B cell (primary cell): ENCODE measurements around the gene TENM4. TPM values are rescaled to one million over a fixed set of nuclear protein-coding genes. Genes with fewer than 3 reads are reported as not detected.

Source experiments
- ATAC-seq: fragments of 200-7000 bp; cut with Tn5 transposase; one replicate; pipeline ENCODE4 v1.10.0; 2021; ENCODE audit warnings: low read depth, mild to moderate bottlenecking, moderate number of reproducible peaks, moderate library complexity
- CTCF ChIA-PET: fragments of 350-600 bp; sonication (Branson Sonifier 250); formaldehyde crosslinking; loops from one replicate; lab custom pipeline; 2021; ENCODE audit warnings: antibody characterized with exemption, inconsistent platforms; lab: Charles Lee
- POLR2A ChIA-PET: fragments of 350-600 bp; sonication (Branson Sonifier 250); formaldehyde crosslinking; loops from one replicate; lab custom pipeline; 2021; ENCODE audit warnings: antibody characterized with exemption; lab: Charles Lee
- DNase-seq: peaks from one replicate; pipeline ENCODE4 v3.0.0; 2013
- H2AFZ ChIP-seq: 2 replicates; pipeline ENCODE4 v1.6.1; 2012; ENCODE audit warnings: mild to moderate bottlenecking, low read depth, low read length; ENCODE audit not compliant: insufficient read depth, poor library complexity, severe bottlenecking
- H3K27ac ChIP-seq, 2 donors: 1 replicate in 1 of 2; 2 replicates in 1 of 2; pipeline ENCODE4 v1.5.1; 2012 to 2013; ENCODE audit warnings: low read length in 2 of 2, mild to moderate bottlenecking in 2 of 2, moderate library complexity in 1 of 2
- H3K27me3 ChIP-seq, 4 experiments: fragments of 200-600 bp in 1 of 4; sonication (generic) in 1 of 4; replicated peaks in 1 of 4; 1 replicate in 2 of 4; 2 replicates in 2 of 4; pipeline versions ENCODE4 v1.6.1 to v1.7.0; 2013 to 2016; ENCODE audit warnings: low read length in 3 of 4, mild to moderate bottlenecking in 2 of 4, mixed read lengths in 1 of 4, moderate library complexity in 1 of 4; ENCODE audit not compliant: insufficient read depth in 4 of 4, control insufficient read depth in 3 of 4; ENCODE audit errors: control extremely low read depth in 1 of 4
- H3K36me3 ChIP-seq, 2 experiments: replicated peaks in 1 of 2; 1 replicate in 1 of 2; 2 replicates in 1 of 2; pipeline versions ENCODE4 v1.6.1 to v1.7.1; 2013; ENCODE audit warnings: low read length in 1 of 2; ENCODE audit not compliant: insufficient read depth in 2 of 2, control insufficient read depth in 1 of 2; ENCODE audit errors: control extremely low read depth in 1 of 2, extremely low read depth in 1 of 2
- H3K4me1 ChIP-seq, 2 donors: fragments of 200-600 bp in 1 of 2; sonication (generic) in 1 of 2; 1 replicate in 1 of 2; 2 replicates in 1 of 2; pipeline versions ENCODE4 v1.5.1 to v1.6.1; 2013 to 2017; ENCODE audit warnings: low read length in 2 of 2; ENCODE audit not compliant: control insufficient read depth in 2 of 2, insufficient read depth in 2 of 2
- H3K4me2 ChIP-seq: replicated peaks from 2 replicates; pipeline ENCODE3; 2012; ENCODE audit warnings: mild to moderate bottlenecking, low read depth, low read length; ENCODE audit not compliant: poor library complexity, severe bottlenecking
- H3K4me3 ChIP-seq, 5 experiments: fragments of 200-600 bp in 1 of 5; sonication (generic) in 1 of 5; 1 replicate in 3 of 5; 2 replicates in 2 of 5; pipeline versions ENCODE4 v1.5.1 to v1.7.0; 2011 to 2016; ENCODE audit warnings: low read length in 4 of 5, mild to moderate bottlenecking in 4 of 5, low read depth in 2 of 5, control low read depth in 1 of 5, moderate library complexity in 1 of 5; ENCODE audit not compliant: insufficient read depth in 1 of 5; ENCODE audit errors: control extremely low read depth in 1 of 5, extremely low read depth in 1 of 5
- H3K79me2 ChIP-seq: fragments of 200-600 bp; sonication (generic); one replicate; pipeline ENCODE4 v1.6.0; 2016; ENCODE audit warnings: low read length; ENCODE audit not compliant: control insufficient read depth, insufficient read depth
- H3K9ac ChIP-seq: fragments of 200-600 bp; sonication (generic); 2 replicates; pipeline ENCODE4 v1.6.1; 2017; ENCODE audit warnings: mild to moderate bottlenecking, low read length, moderate library complexity
- H3K9me3 ChIP-seq, 3 donors: one replicate each; pipeline versions ENCODE4 v1.6.1 to v1.7.1; 2013; ENCODE audit warnings: low read length in 2 of 3; ENCODE audit not compliant: control insufficient read depth in 2 of 3, insufficient read depth in 1 of 3; ENCODE audit errors: control extremely low read depth in 1 of 3
- H4K20me1 ChIP-seq: 2 replicates; pipeline ENCODE4 v1.6.0; 2012; ENCODE audit warnings: mild to moderate bottlenecking, low read length; ENCODE audit not compliant: insufficient read depth, control insufficient read depth, poor library complexity, severe bottlenecking
- H3K27ac Mint-ChIP-seq: one replicate; pipeline ENCODE4 v1.8.0; 2021; ENCODE audit warnings: mixed read lengths
- H3K27me3 Mint-ChIP-seq: one replicate; pipeline ENCODE4 v1.8.0; 2021; ENCODE audit warnings: mixed read lengths
- H3K4me1 Mint-ChIP-seq: one replicate; pipeline ENCODE4 v1.8.0; 2021; ENCODE audit warnings: mixed read lengths
- H3K4me3 Mint-ChIP-seq: one replicate; pipeline ENCODE4 v1.8.0; 2021; ENCODE audit warnings: mixed read lengths
- H3K9me3 Mint-ChIP-seq: one replicate; pipeline ENCODE4 v1.8.0; 2022; ENCODE audit warnings: mixed read lengths; ENCODE audit not compliant: insufficient read depth
- EZH2 ChIP-seq: IDR thresholded peaks from 2 replicates; pipeline ENCODE4 v1.6.1; 2012; ENCODE audit warnings: borderline replicate concordance, low read depth, mild to moderate bottlenecking, moderate library complexity, low read length; ENCODE audit not compliant: insufficient read depth, poor library complexity, severe bottlenecking
- WGBS: methylation state at CpG from one replicate; pipeline ENCODE4 v1.1.5; 2013; ENCODE audit warnings: missing lambda C conversion rate; ENCODE audit not compliant: insufficient coverage; 5-methylcytosine and 5-hydroxymethylcytosine counted together
- intact Hi-C: fragments of 100-400 bp; cut with micrococcal nuclease; formaldehyde crosslinking; loops from one replicate; pipeline ENCODE4 v1.10.0; 2022
- polyA plus RNA-seq: library from polyadenylated mRNA; depleted of rRNA; stranded (reverse); fragments of >200 nt; gene quantifications from 2 replicates; pipeline ENCODE4 v1.2.3, GENCODE V29; 2012
- total RNA-seq, 2 donors: library from RNA; stranded (reverse); fragments of 120-200 nt in 1 of 2; gene quantifications; 1 replicate in 1 of 2; 2 replicates in 1 of 2; pipeline versions ENCODE4 v1.2.3 to v1.2.4, GENCODE V29; 2013 to 2022
- TF ChIP-seq, protein P1 (sequence below): fragments of 200-600 bp; IDR thresholded peaks from one replicate; pipeline ENCODE4 v1.8.0; 2022; ENCODE audit warnings: antibody characterized with exemption, mild to moderate bottlenecking

The TENM4 gene
- total and polyA plus RNA-seq, 2 donors (not counting 1 experiment from before 2014, with no cell fraction given), result 0.09 to 5.7 TPM

DNA sequence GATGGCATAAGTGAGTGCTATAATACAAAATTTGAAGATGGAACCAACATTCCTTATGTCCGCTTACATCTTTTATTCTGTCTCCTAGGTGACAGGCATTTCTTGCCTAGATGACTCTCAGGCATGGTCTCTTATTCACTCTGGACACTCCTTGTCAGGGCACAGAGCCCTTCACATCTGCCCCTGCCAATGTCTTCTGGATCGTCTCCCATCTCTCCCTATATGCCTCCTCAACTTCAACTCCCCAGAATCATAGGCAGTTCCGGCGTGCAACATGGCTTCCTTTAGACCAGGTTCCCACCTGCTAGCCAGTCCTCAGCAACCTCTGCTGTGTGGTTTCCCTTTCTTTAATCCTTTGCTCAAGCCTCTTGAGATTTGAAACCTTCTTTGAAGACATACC lies 300.9 kb downstream of the TENM4 start:
- no peaks in the 10 kb centered on the region for H3K27me3 Mint-ChIP-seq

DNA sequence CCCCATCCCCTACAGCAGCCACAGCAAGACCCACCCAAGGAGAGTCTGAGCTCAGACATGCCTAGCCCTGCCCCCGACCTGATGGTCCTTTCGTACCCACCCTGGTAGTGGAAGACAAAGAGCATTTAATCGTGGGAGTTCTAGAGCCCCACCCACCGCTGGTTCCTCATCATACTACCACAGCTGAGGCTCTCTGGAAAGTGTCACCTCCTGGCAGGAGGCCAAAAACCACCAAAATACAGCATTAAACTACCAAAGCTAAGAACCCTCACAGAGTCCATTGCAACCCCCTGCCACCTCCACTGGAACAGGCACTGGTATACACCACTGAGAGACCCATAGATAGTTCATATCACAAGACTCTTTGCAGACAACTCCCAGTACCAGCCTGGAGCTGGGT lies 311.1 kb downstream of the TENM4 start:
- H3K27ac ChIP-seq, result no peak overlapping the region
- Mint-ChIP-seq H3K27me3 (no peaks in the 10 kb centered on the region), H3K9me3 (peaks cover 18% of the 10 kb centered on the region), H3K4me1 (no peaks in the 10 kb centered on the region), H3K27ac (no peak overlapping the region), H3K4me3 (no peak overlapping the region)
- no peaks in the 10 kb centered on the region for H3K36me3 ChIP-seq
- CTCF ChIA-PET, result no interaction called here
- no peak overlapping the region for H3K4me3 ChIP-seq
- intact Hi-C loops, result no loop called here
- H3K79me2 ChIP-seq, result no peaks in the 10 kb centered on the region
- H3K4me2 ChIP-seq, result no peak overlapping the region
- no peak for ATAC-seq
- no peak for DNase-seq
- POLR2A ChIA-PET, result no interaction called here
- H3K9me3 ChIP-seq, result peaks cover 0 to 12% (median 0%) of the 10 kb centered on the region in 3 donors
- H4K20me1 ChIP-seq, result no peaks in the 10 kb centered on the region
- no peak overlapping the region for H2AFZ ChIP-seq
- 84% methylated on average over 3 of the region's 4 CpGs for WGBS
- H3K9ac ChIP-seq, result no peak overlapping the region
- no peaks in the 10 kb centered on the region for H3K4me1 ChIP-seq
- H3K27me3 ChIP-seq, result no peaks in the 10 kb centered on the region
- no peak for TF ChIP-seq EZH2
- TF ChIP-seq, protein P1, sequence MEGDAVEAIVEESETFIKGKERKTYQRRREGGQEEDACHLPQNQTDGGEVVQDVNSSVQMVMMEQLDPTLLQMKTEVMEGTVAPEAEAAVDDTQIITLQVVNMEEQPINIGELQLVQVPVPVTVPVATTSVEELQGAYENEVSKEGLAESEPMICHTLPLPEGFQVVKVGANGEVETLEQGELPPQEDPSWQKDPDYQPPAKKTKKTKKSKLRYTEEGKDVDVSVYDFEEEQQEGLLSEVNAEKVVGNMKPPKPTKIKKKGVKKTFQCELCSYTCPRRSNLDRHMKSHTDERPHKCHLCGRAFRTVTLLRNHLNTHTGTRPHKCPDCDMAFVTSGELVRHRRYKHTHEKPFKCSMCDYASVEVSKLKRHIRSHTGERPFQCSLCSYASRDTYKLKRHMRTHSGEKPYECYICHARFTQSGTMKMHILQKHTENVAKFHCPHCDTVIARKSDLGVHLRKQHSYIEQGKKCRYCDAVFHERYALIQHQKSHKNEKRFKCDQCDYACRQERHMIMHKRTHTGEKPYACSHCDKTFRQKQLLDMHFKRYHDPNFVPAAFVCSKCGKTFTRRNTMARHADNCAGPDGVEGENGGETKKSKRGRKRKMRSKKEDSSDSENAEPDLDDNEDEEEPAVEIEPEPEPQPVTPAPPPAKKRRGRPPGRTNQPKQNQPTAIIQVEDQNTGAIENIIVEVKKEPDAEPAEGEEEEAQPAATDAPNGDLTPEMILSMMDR, result no peak

More for the DNA sequence above, 300.9 kb downstream of the TENM4 start:
- TF ChIP-seq, protein P1, result no peak
- no peak for TF ChIP-seq EZH2
- no peak overlapping the region for H3K27ac ChIP-seq
- H3K4me1 Mint-ChIP-seq, result no peaks in the 10 kb centered on the region
- no peak overlapping the region for H3K4me3 Mint-ChIP-seq
- H3K9me3 ChIP-seq, result peaks cover 0 to 1% (median 0%) of the 10 kb centered on the region in 3 donors
- H3K4me1 ChIP-seq, result no peaks in the 10 kb centered on the region
- no peak overlapping the region for H3K4me2 ChIP-seq
- H3K9me3 Mint-ChIP-seq, result peaks cover 2% of the 10 kb centered on the region
- no peaks in the 10 kb centered on the region for H4K20me1 ChIP-seq
- no peaks in the 10 kb centered on the region for H3K27me3 ChIP-seq
- H3K27ac Mint-ChIP-seq, result no peak overlapping the region
- ChIA-PET POLR2A (no interaction called here), CTCF (no interaction called here)
- no peak overlapping the region for H3K4me3 ChIP-seq
- intact Hi-C loops, result no loop called here
- H3K79me2 ChIP-seq, result no peaks in the 10 kb centered on the region
- H3K9ac ChIP-seq, result no peak overlapping the region
- no peak for ATAC-seq
- H2AFZ ChIP-seq, result no peak overlapping the region
- 94% methylated on average over 4 of the region's 4 CpGs for WGBS
- DNase-seq, result no peak
- no peaks in the 10 kb centered on the region for H3K36me3 ChIP-seq
